Measurements from ENCODE around the gene SPPL2A. TPM values are rescaled to one million over a fixed set of nuclear protein-coding genes. Genes with fewer than 3 reads are reported as not detected.

Gene SPPL2A
- polyA plus RNA-seq, 1 donor (not counting 4 experiments of a cell fraction or from before 2014, with no cell fraction given), result 59.4 TPM

GRCh38 chr15:50810128-50810527, 44.6 kb upstream of the SPPL2A start:
- Histone ChIP-seq H3K79me2 (ENCODE audit: control insufficient read depth, insufficient read depth, low read length) (no peaks in the 10 kb centered on the region), H3K9me1 (ENCODE audit: control insufficient read depth, extremely low read depth, insufficient read depth, low read length) (no peaks in the 10 kb centered on the region), H3K4me3 (ENCODE audit: control insufficient read depth in 2 of 3, extremely low read depth in 1 of 3, insufficient read depth in 2 of 3, low read depth in 1 of 3, low read length in 3 of 3) (no peak overlapping the region), H3K27ac (ENCODE audit: control insufficient read depth, insufficient read depth, low read length) (no peak overlapping the region), H3K4me1 (ENCODE audit: control insufficient read depth, extremely low read depth, insufficient read depth, low read length) (peaks cover 2% of the 10 kb centered on the region), H3K4me2 (ENCODE audit: control insufficient read depth, extremely low read depth, insufficient read depth, low read depth, low read length) (no peak overlapping the region), H4K20me1 (ENCODE audit: control insufficient read depth, extremely low read depth, insufficient read depth, low read length) (no peaks in the 10 kb centered on the region), H2AFZ (ENCODE audit: control insufficient read depth, low read length) (no peak overlapping the region), H3K36me3 (ENCODE audit: control insufficient read depth in 2 of 2, extremely low read depth in 1 of 2, insufficient read depth in 2 of 2, low read length in 2 of 2) (no peaks in the 10 kb centered on the region), H3K9me3 (ENCODE audit: control insufficient read depth, low read depth, low read length) (no peaks in the 10 kb centered on the region), H3K9ac (ENCODE audit: control insufficient read depth, extremely low read depth, insufficient read depth, low read length) (no peak overlapping the region), H3K27me3 (ENCODE audit: control insufficient read depth, extremely low read depth, insufficient read depth, low read length) (no peaks in the 10 kb centered on the region)
- no peak for TF ChIP-seq EZH2 (IDR thresholded peaks at IDR 0.05; ENCODE audit: low read length)
- TF ChIP-seq CTCF (optimal IDR thresholded peaks at IDR 0.05 in 1 of 3, IDR thresholded peaks at IDR 0.05 in 1 of 3, conservative IDR thresholded peaks at IDR 0.05 in 1 of 3; ENCODE audit: extremely low read depth in 1 of 3, insufficient read depth in 2 of 3, low read length in 3 of 3), result no peak
- no peak for DNase-seq (ENCODE audit: low read depth, low spot score)
- dilution Hi-C loops (cut with MboI; ENCODE audit: extremely low pct_ligation_motif_present, low sequenced_read_pairs), result no loop called here
- no peak for FAIRE-seq

GRCh38 chr15:50808728-50809127, 43.2 kb upstream of the SPPL2A start:
- H3K27me3 ChIP-seq (ENCODE audit: control insufficient read depth, extremely low read depth, insufficient read depth, low read length), result no peaks in the 10 kb centered on the region
- peaks cover 2% of the 10 kb centered on the region for H3K4me1 ChIP-seq (ENCODE audit: control insufficient read depth, extremely low read depth, insufficient read depth, low read length)
- DNase-seq (ENCODE audit: low read depth, low spot score), result no peak
- H3K4me3 ChIP-seq (ENCODE audit: control insufficient read depth in 2 of 3, extremely low read depth in 1 of 3, insufficient read depth in 2 of 3, low read depth in 1 of 3, low read length in 3 of 3), result no peak overlapping the region
- H3K4me2 ChIP-seq (ENCODE audit: control insufficient read depth, extremely low read depth, insufficient read depth, low read depth, low read length), result peak overlapping the region; percentile 44
- H2AFZ ChIP-seq (ENCODE audit: control insufficient read depth, low read length), result no peak overlapping the region
- H3K27ac ChIP-seq (ENCODE audit: control insufficient read depth, insufficient read depth, low read length), result no peak overlapping the region
- no peaks in the 10 kb centered on the region for H3K9me3 ChIP-seq (ENCODE audit: control insufficient read depth, low read depth, low read length)
- FAIRE-seq, result peak; percentile 85
- H3K36me3 ChIP-seq (ENCODE audit: control insufficient read depth in 2 of 2, extremely low read depth in 1 of 2, insufficient read depth in 2 of 2, low read length in 2 of 2), result no peaks in the 10 kb centered on the region
- no peak overlapping the region for H3K9ac ChIP-seq (ENCODE audit: control insufficient read depth, extremely low read depth, insufficient read depth, low read length)
- H3K79me2 ChIP-seq (ENCODE audit: control insufficient read depth, insufficient read depth, low read length), result no peaks in the 10 kb centered on the region
- no peaks in the 10 kb centered on the region for H3K9me1 ChIP-seq (ENCODE audit: control insufficient read depth, extremely low read depth, insufficient read depth, low read length)
- TF ChIP-seq EZH2 (IDR thresholded peaks at IDR 0.05; ENCODE audit: low read length) (no peak), CTCF (optimal IDR thresholded peaks at IDR 0.05 in 1 of 3, IDR thresholded peaks at IDR 0.05 in 1 of 3, conservative IDR thresholded peaks at IDR 0.05 in 1 of 3; ENCODE audit: extremely low read depth in 1 of 3, insufficient read depth in 2 of 3, low read length in 3 of 3) (no peak)
- H4K20me1 ChIP-seq (ENCODE audit: control insufficient read depth, extremely low read depth, insufficient read depth, low read length), result no peaks in the 10 kb centered on the region
- dilution Hi-C loops (cut with MboI; ENCODE audit: extremely low pct_ligation_motif_present, low sequenced_read_pairs), result no loop called here

All from keratinocyte (primary cell).